SU-DHL-6 (cell line): ENCODE results near the gene FOLH1.
"Not testable (repeated sequence)": the region's sequence is repeated elsewhere in the genome, so short reads cannot be mapped to it uniquely, and the experiment has no call there.

ENCODE experiments used
- H2AFZ ChIP-seq: fragments of 200-600 bp; sonication (generic); 2 replicates; pipeline ENCODE4 v1.6.1; 2014; ENCODE audit warnings: low read depth, mild to moderate bottlenecking, moderate library complexity, mixed read lengths, antibody characterized with exemption, low read length; ENCODE audit not compliant: severe bottlenecking
- H3F3A ChIP-seq: fragments of 200-600 bp; shearing (Covaris generic); 2 replicates; pipeline ENCODE4 v1.6.0; 2016; ENCODE audit warnings: antibody characterized with exemption, mild to moderate bottlenecking; ENCODE audit not compliant: insufficient read depth
- H3K27ac ChIP-seq: fragments of 200-600 bp; sonication (generic); 2 replicates; pipeline ENCODE4 v1.5.1; 2016; ENCODE audit warnings: low read depth, mild to moderate bottlenecking, low read length, moderate library complexity, mixed read lengths
- H3K27me3 ChIP-seq: fragments of 200-600 bp; sonication (generic), shearing (Covaris generic); 2 replicates; pipeline ENCODE4 v1.6.0; 2014; ENCODE audit warnings: mild to moderate bottlenecking, low read length
- H3K36me3 ChIP-seq: fragments of 200-600 bp; sonication (generic); 2 replicates; pipeline ENCODE4 v1.6.1; 2014; ENCODE audit warnings: mild to moderate bottlenecking, low read length, mixed read lengths
- H3K4me2 ChIP-seq: fragments of 300-600, 200-600 bp; shearing (Covaris generic), sonication (generic); 2 replicates; pipeline ENCODE4 v1.6.0; 2014; ENCODE audit warnings: low read length, low read depth, mild to moderate bottlenecking; ENCODE audit not compliant: poor library complexity, severe bottlenecking
- H3K4me3 ChIP-seq: fragments of 200-600 bp; sonication (generic); 2 replicates; pipeline ENCODE4 v1.5.1; 2014; ENCODE audit warnings: antibody characterized with exemption, low read length, mild to moderate bottlenecking, mixed read lengths; ENCODE audit not compliant: insufficient read depth, poor library complexity, severe bottlenecking
- H3K79me2 ChIP-seq: fragments of 200-600 bp; sonication (generic); 2 replicates; pipeline ENCODE4 v1.6.1; 2014; ENCODE audit warnings: mild to moderate bottlenecking, low read length, moderate library complexity; ENCODE audit not compliant: insufficient read depth
- H3K9ac ChIP-seq: fragments of 200-600 bp; sonication (generic); 2 replicates; pipeline ENCODE4 v1.7.0; 2014; ENCODE audit warnings: mild to moderate bottlenecking, low read length
- H3K9me2 ChIP-seq: fragments of 200-600 bp; sonication (generic); replicated peaks from 2 replicates; pipeline ENCODE4 v1.6.1; 2014; ENCODE audit warnings: low read length; ENCODE audit not compliant: insufficient read depth
- H3K9me3 ChIP-seq: fragments of 200-600 bp; sonication (generic); 2 replicates; pipeline ENCODE4 v1.6.1; 2014; ENCODE audit warnings: low read length, mixed read lengths; ENCODE audit not compliant: insufficient read depth
- H4K20me1 ChIP-seq: fragments of 200-600 bp; sonication (generic); 2 replicates; pipeline ENCODE4 v1.6.1; 2014; ENCODE audit warnings: low read depth, mild to moderate bottlenecking, antibody characterized with exemption, low read length, moderate library complexity, mixed read lengths
- CTCF ChIP-seq: fragments of 200-600 bp; sonication (generic); IDR thresholded peaks from one replicate; pipeline ENCODE4 v1.5.1; 2017; ENCODE audit warnings: antibody characterized with exemption, mild to moderate bottlenecking, low read length, moderate library complexity; ENCODE audit not compliant: insufficient read depth, poor library complexity, severe bottlenecking
- EZH2phosphoT487 ChIP-seq: fragments of 200-600 bp; sonication (generic), shearing (Covaris generic); conservative IDR thresholded peaks from 2 replicates; pipeline ENCODE4 v1.6.1; 2018; ENCODE audit warnings: mild to moderate bottlenecking, antibody characterized with exemption, low read length, moderate library complexity, mixed read lengths

Gene FOLH1

GRCh38 chr11:49168992-49169391 lies 39.4 kb downstream of the FOLH1 start:
- not testable (repeated sequence) for H3K4me3 ChIP-seq, H3K36me3 ChIP-seq, H4K20me1 ChIP-seq, H3K9me3 ChIP-seq, H3K9ac ChIP-seq, H2AFZ ChIP-seq, H3K27me3 ChIP-seq, H3K79me2 ChIP-seq, H3F3A ChIP-seq, H3K4me2 ChIP-seq, H3K9me2 ChIP-seq, H3K27ac ChIP-seq

- Histone ChIP-seq H3K4me2 (no peak overlapping the region), H3K27ac (no peak overlapping the region), H3F3A (no peaks in the 10 kb centered on the region), H2AFZ (no peak overlapping the region), H3K4me3 (no peak overlapping the region), H3K79me2 (no peaks in the 10 kb centered on the region), H3K9me3 (no peaks in the 10 kb centered on the region), H3K36me3 (no peaks in the 10 kb centered on the region), H4K20me1 (no peaks in the 10 kb centered on the region), H3K27me3 (no peaks in the 10 kb centered on the region), H3K9me2 (no peaks in the 10 kb centered on the region), H3K9ac (no peak overlapping the region)
- no peak for TF ChIP-seq EZH2phosphoT487
- no peak for TF ChIP-seq CTCF
These were observed 57.2 kb downstream of the FOLH1 start for GRCh38 chr11:49151211-49151610.

- H3K9ac ChIP-seq, H3K4me3 ChIP-seq, H3F3A ChIP-seq, H3K27ac ChIP-seq, H3K36me3 ChIP-seq, H4K20me1 ChIP-seq, H3K9me3 ChIP-seq, H2AFZ ChIP-seq, H3K79me2 ChIP-seq, H3K27me3 ChIP-seq, H3K9me2 ChIP-seq, H3K4me2 ChIP-seq: not testable (repeated sequence)
These were observed 106.0 kb downstream of the FOLH1 start for GRCh38 chr11:49102356-49102755.
